Measurements from ENCODE around the gene LMX1B. TPM values are rescaled to one million over a fixed set of nuclear protein-coding genes. Genes with fewer than 3 reads are reported as not detected.

LMX1B gene
- polyA plus RNA-seq, 1 donor (not counting 4 experiments of a cell fraction or from before 2014, with no cell fraction given), result 0.24 TPM

DNA sequence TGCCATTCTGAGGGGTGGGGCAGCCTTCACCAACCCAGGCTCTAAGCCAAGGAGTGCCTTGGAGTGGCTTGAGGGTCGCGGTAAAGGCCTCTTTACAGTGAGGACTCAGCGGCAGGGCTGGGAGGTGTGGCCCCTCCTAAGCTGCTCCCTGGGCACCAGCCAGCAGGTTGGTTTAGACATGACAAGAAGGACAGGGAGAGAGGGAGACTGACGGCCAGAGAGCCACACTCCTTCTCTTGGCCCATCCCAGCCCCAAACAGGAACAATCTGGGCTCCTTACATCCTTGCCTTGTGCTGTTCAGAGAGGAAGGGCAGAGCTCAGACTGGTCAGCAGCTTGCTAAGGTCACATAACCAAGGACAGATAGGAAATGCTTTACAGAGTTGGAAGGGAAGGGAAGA lies 94.5 kb downstream of the LMX1B start:
- Histone ChIP-seq H3K9ac (ENCODE audit: control insufficient read depth, extremely low read depth, insufficient read depth, low read length) (no peak overlapping the region), H3K4me3 (ENCODE audit: control insufficient read depth in 2 of 3, extremely low read depth in 1 of 3, insufficient read depth in 2 of 3, low read depth in 1 of 3, low read length in 3 of 3) (no peak overlapping the region), H3K27me3 (ENCODE audit: control insufficient read depth, extremely low read depth, insufficient read depth, low read length) (peaks cover 11% of the 10 kb centered on the region), H4K20me1 (ENCODE audit: control insufficient read depth, extremely low read depth, insufficient read depth, low read length) (no peaks in the 10 kb centered on the region), H2AFZ (ENCODE audit: control insufficient read depth, low read length) (no peak overlapping the region), H3K79me2 (ENCODE audit: control insufficient read depth, insufficient read depth, low read length) (no peaks in the 10 kb centered on the region), H3K4me2 (ENCODE audit: control insufficient read depth, extremely low read depth, insufficient read depth, low read depth, low read length) (no peak overlapping the region), H3K27ac (ENCODE audit: control insufficient read depth, insufficient read depth, low read length) (no peak overlapping the region), H3K9me3 (ENCODE audit: control insufficient read depth, low read depth, low read length) (no peaks in the 10 kb centered on the region), H3K9me1 (ENCODE audit: control insufficient read depth, extremely low read depth, insufficient read depth, low read length) (no peaks in the 10 kb centered on the region), H3K4me1 (ENCODE audit: control insufficient read depth, extremely low read depth, insufficient read depth, low read length) (peaks cover 13% of the 10 kb centered on the region), H3K36me3 (ENCODE audit: control insufficient read depth in 2 of 2, extremely low read depth in 1 of 2, insufficient read depth in 2 of 2, low read length in 2 of 2) (no peaks in the 10 kb centered on the region)
- TF ChIP-seq EZH2 (IDR thresholded peaks at IDR 0.05; ENCODE audit: low read length), result no peak
- TF ChIP-seq, protein P1, sequence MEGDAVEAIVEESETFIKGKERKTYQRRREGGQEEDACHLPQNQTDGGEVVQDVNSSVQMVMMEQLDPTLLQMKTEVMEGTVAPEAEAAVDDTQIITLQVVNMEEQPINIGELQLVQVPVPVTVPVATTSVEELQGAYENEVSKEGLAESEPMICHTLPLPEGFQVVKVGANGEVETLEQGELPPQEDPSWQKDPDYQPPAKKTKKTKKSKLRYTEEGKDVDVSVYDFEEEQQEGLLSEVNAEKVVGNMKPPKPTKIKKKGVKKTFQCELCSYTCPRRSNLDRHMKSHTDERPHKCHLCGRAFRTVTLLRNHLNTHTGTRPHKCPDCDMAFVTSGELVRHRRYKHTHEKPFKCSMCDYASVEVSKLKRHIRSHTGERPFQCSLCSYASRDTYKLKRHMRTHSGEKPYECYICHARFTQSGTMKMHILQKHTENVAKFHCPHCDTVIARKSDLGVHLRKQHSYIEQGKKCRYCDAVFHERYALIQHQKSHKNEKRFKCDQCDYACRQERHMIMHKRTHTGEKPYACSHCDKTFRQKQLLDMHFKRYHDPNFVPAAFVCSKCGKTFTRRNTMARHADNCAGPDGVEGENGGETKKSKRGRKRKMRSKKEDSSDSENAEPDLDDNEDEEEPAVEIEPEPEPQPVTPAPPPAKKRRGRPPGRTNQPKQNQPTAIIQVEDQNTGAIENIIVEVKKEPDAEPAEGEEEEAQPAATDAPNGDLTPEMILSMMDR (optimal IDR thresholded peaks at IDR 0.05 in 1 of 3, IDR thresholded peaks at IDR 0.05 in 1 of 3, conservative IDR thresholded peaks at IDR 0.05 in 1 of 3; ENCODE audit: extremely low read depth in 1 of 3, insufficient read depth in 2 of 3, low read length in 3 of 3), result no peak
- FAIRE-seq, result no peak
- no peak for DNase-seq (ENCODE audit: low read depth, low spot score)
- dilution Hi-C loops (cut with MboI; ENCODE audit: extremely low pct_ligation_motif_present, low sequenced_read_pairs), result no loop called here

DNA sequence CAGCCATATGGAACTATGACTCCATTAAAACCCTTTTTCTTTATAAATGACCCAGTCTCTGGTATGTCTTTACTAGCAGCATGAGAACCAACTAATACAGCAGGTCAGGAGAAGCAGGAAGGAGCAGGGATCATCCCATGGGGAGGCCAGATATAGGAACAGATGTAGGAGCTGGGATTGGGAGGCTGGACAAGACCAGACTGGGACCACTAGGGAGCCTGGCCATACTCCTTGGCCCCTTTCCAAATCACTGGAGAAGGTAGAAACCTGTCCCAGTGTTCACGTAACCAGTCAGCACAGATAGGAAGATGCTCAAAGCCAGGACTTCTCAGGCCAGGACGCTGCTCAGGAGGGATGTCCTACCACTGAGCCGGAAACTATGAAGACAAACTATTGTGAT lies 95.5 kb downstream of the LMX1B start:
- H3K79me2 ChIP-seq (ENCODE audit: control insufficient read depth, insufficient read depth, low read length), result no peaks in the 10 kb centered on the region
- no peak overlapping the region for H2AFZ ChIP-seq (ENCODE audit: control insufficient read depth, low read length)
- no peaks in the 10 kb centered on the region for H3K9me3 ChIP-seq (ENCODE audit: control insufficient read depth, low read depth, low read length)
- FAIRE-seq, result no peak
- no peaks in the 10 kb centered on the region for H3K36me3 ChIP-seq (ENCODE audit: control insufficient read depth in 2 of 2, extremely low read depth in 1 of 2, insufficient read depth in 2 of 2, low read length in 2 of 2)
- H3K4me2 ChIP-seq (ENCODE audit: control insufficient read depth, extremely low read depth, insufficient read depth, low read depth, low read length), result no peak overlapping the region
- H4K20me1 ChIP-seq (ENCODE audit: control insufficient read depth, extremely low read depth, insufficient read depth, low read length), result no peaks in the 10 kb centered on the region
- no peak overlapping the region for H3K27ac ChIP-seq (ENCODE audit: control insufficient read depth, insufficient read depth, low read length)
- no peak overlapping the region for H3K4me3 ChIP-seq (ENCODE audit: control insufficient read depth in 2 of 3, extremely low read depth in 1 of 3, insufficient read depth in 2 of 3, low read depth in 1 of 3, low read length in 3 of 3)
- no peak overlapping the region for H3K9ac ChIP-seq (ENCODE audit: control insufficient read depth, extremely low read depth, insufficient read depth, low read length)
- peaks cover 10% of the 10 kb centered on the region for H3K4me1 ChIP-seq (ENCODE audit: control insufficient read depth, extremely low read depth, insufficient read depth, low read length)
- DNase-seq (ENCODE audit: low read depth, low spot score), result no peak
- H3K9me1 ChIP-seq (ENCODE audit: control insufficient read depth, extremely low read depth, insufficient read depth, low read length), result no peaks in the 10 kb centered on the region
- TF ChIP-seq, protein P1 (optimal IDR thresholded peaks at IDR 0.05 in 1 of 3, IDR thresholded peaks at IDR 0.05 in 1 of 3, conservative IDR thresholded peaks at IDR 0.05 in 1 of 3; ENCODE audit: extremely low read depth in 1 of 3, insufficient read depth in 2 of 3, low read length in 3 of 3), result no peak
- TF ChIP-seq EZH2 (IDR thresholded peaks at IDR 0.05; ENCODE audit: low read length), result no peak
- H3K27me3 ChIP-seq (ENCODE audit: control insufficient read depth, extremely low read depth, insufficient read depth, low read length), result peaks cover 4% of the 10 kb centered on the region
- dilution Hi-C loops (cut with MboI; ENCODE audit: extremely low pct_ligation_motif_present, low sequenced_read_pairs), result no loop called here
